Karpas-422 (cell line): Measurements from ENCODE around the gene PPP5C. TPM values are rescaled to one million over a fixed set of nuclear protein-coding genes. Genes with fewer than 3 reads are reported as not detected.
"Not testable (repeated sequence)": the region's sequence is repeated elsewhere in the genome, so short reads cannot be mapped to it uniquely, and the experiment has no call there.

Experiments
- DNase-seq: peaks from one replicate; pipeline ENCODE4 v3.0.0-alpha.2; 2015
- H2AFZ ChIP-seq: fragments of 200-600 bp; sonication (generic); 2 replicates; pipeline ENCODE4 v1.6.1; 2014; ENCODE audit warnings: antibody characterized with exemption, low read length, mixed read lengths
- H3K27ac ChIP-seq: fragments of 200-600 bp; sonication (generic); 2 replicates; pipeline ENCODE4 v1.5.1; 2014; ENCODE audit warnings: mild to moderate bottlenecking, low read length, moderate library complexity
- H3K27me3 ChIP-seq: fragments of 200-600 bp; sonication (generic); 2 replicates; pipeline ENCODE4 v1.6.1; 2014; ENCODE audit warnings: low read length, mixed read lengths
- H3K36me3 ChIP-seq: fragments of 200-600 bp; sonication (generic); 2 replicates; pipeline ENCODE4 v1.6.1; 2014; ENCODE audit warnings: low read length, mixed read lengths; ENCODE audit not compliant: insufficient read depth
- H3K4me1 ChIP-seq: fragments of 200-600 bp; sonication (generic); 2 replicates; pipeline ENCODE4 v1.6.1; 2014; ENCODE audit warnings: mild to moderate bottlenecking, low read length, mixed read lengths
- H3K4me2 ChIP-seq: fragments of 200-600 bp; sonication (generic); 2 replicates; pipeline ENCODE4 v1.6.1; 2014; ENCODE audit warnings: low read length, low read depth, mild to moderate bottlenecking; ENCODE audit not compliant: poor library complexity, severe bottlenecking
- H3K4me3 ChIP-seq: fragments of 200-600 bp; sonication (generic); 2 replicates; pipeline ENCODE4 v1.5.1; 2014; ENCODE audit warnings: mild to moderate bottlenecking, antibody characterized with exemption, low read length, mixed read lengths
- H3K79me2 ChIP-seq: fragments of 200-600 bp; sonication (generic); 2 replicates; pipeline ENCODE4 v1.6.1; 2014; ENCODE audit warnings: mild to moderate bottlenecking, low read length, mixed read lengths
- H3K9ac ChIP-seq: fragments of 200-600 bp; sonication (generic); 2 replicates; pipeline ENCODE4 v1.6.0; 2014; ENCODE audit warnings: low read length
- H3K9me2 ChIP-seq: fragments of 200-600 bp; sonication (generic), shearing (Covaris generic); replicated peaks from 2 replicates; pipeline ENCODE4 v1.6.0; 2014; ENCODE audit warnings: mild to moderate bottlenecking, low read length, moderate library complexity; ENCODE audit not compliant: insufficient read depth
- H3K9me3 ChIP-seq: fragments of 300-700, 200-600 bp; sonication (generic); 2 replicates; pipeline ENCODE4 v1.6.1; 2014; ENCODE audit warnings: low read length, mixed read lengths
- H4K20me1 ChIP-seq: fragments of 200-600 bp; sonication (generic); 2 replicates; pipeline ENCODE4 v1.6.1; 2014; ENCODE audit warnings: mild to moderate bottlenecking, antibody characterized with exemption, low read length, low read depth; ENCODE audit not compliant: insufficient read depth
- total RNA-seq: library from RNA; depleted of rRNA; stranded (reverse); fragments of >200 nt; shearing (Covaris generic); gene quantifications from 2 replicates; pipeline ENCODE4 v1.2.3, GENCODE V29; 2014; ENCODE audit warnings: low replicate concordance

The PPP5C gene
- total RNA-seq, 1 experiment from 2014 or later: 31.1 TPM

DNA sequence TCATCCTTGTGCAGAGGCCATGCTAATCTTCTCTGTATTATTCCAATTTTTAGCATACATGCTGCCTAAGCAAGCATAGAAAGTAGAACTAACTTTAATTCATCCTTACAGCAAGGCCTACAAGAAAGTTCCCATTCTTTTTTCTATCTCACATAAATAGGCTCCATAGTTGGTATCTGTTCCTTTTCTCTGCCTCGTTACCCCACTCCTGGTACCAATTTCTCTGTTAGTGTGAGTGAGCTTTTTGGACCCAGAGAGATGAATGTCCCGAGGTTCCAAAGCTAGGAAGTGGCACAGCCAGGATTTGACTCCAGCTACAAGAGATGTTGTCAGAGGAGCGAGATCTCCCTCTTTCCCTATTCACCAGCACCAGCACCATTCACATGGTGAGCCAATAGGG, 40.4 kb upstream of the PPP5C start:
- Histone ChIP-seq H3K27ac (no peak overlapping the region), H4K20me1 (no peaks in the 10 kb centered on the region), H3K4me1 (no peaks in the 10 kb centered on the region), H2AFZ (no peak overlapping the region), H3K9me2 (no peaks in the 10 kb centered on the region), H3K9ac (no peak overlapping the region), H3K27me3 (no peaks in the 10 kb centered on the region), H3K36me3 (no peaks in the 10 kb centered on the region), H3K79me2 (no peaks in the 10 kb centered on the region), H3K9me3 (no peaks in the 10 kb centered on the region), H3K4me2 (no peak overlapping the region), H3K4me3 (no peak overlapping the region)
- no peak for DNase-seq

DNA sequence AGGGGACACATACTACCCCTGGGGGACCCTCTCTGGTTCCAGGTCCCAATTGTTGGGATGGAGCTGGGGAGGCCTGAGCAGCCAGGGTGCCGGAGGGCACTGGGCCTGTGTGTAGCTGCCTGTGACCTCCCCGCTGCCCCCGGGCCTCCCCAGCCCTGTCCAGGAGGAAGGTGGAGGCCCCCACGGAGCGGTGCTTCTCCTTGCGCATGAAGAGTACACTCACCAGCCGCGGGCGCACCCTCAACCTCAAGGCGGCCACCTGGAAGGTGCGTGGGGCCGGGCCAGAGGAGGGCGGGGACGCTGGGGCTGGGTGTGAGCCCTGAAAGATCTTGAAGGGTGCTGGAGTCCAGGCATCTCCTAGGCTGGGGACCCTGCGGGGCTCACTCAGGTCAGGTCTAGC, 38.4 kb upstream of the PPP5C start:
- no peaks in the 10 kb centered on the region for H4K20me1 ChIP-seq
- no peak overlapping the region for H2AFZ ChIP-seq
- H3K9me2 ChIP-seq: no peaks in the 10 kb centered on the region
- no peaks in the 10 kb centered on the region for H3K9me3 ChIP-seq
- H3K79me2 ChIP-seq: no peaks in the 10 kb centered on the region
- DNase-seq: no peak
- H3K4me3 ChIP-seq: no peak overlapping the region
- no peak overlapping the region for H3K27ac ChIP-seq
- no peak overlapping the region for H3K4me2 ChIP-seq
- no peaks in the 10 kb centered on the region for H3K36me3 ChIP-seq
- no peaks in the 10 kb centered on the region for H3K4me1 ChIP-seq
- H3K27me3 ChIP-seq: no peaks in the 10 kb centered on the region
- no peak overlapping the region for H3K9ac ChIP-seq

DNA sequence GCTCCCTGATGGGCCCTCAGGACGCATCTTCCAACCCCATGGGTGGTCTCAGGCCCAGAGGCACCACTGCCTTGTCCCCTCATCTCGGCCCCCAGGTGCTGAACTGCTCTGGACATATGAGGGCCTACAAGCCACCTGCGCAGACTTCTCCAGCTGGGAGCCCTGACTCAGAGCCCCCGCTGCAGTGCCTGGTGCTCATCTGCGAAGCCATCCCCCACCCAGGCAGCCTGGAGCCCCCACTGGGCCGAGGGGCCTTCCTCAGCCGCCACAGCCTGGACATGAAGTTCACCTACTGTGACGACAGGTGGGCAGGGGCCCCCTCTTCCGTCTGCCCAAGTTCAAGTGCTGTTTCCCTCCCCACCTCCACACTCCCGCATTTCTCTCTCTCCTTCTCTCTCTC, 37.8 kb upstream of the PPP5C start:
- Histone ChIP-seq H4K20me1 (no peaks in the 10 kb centered on the region), H3K4me3 (no peak overlapping the region), H3K36me3 (no peaks in the 10 kb centered on the region), H3K9ac (no peak overlapping the region), H3K4me1 (no peaks in the 10 kb centered on the region), H3K79me2 (no peaks in the 10 kb centered on the region), H3K4me2 (no peak overlapping the region), H3K27me3 (no peaks in the 10 kb centered on the region), H2AFZ (no peak overlapping the region), H3K9me3 (no peaks in the 10 kb centered on the region), H3K27ac (no peak overlapping the region), H3K9me2 (no peaks in the 10 kb centered on the region)
- DNase-seq: no peak

DNA sequence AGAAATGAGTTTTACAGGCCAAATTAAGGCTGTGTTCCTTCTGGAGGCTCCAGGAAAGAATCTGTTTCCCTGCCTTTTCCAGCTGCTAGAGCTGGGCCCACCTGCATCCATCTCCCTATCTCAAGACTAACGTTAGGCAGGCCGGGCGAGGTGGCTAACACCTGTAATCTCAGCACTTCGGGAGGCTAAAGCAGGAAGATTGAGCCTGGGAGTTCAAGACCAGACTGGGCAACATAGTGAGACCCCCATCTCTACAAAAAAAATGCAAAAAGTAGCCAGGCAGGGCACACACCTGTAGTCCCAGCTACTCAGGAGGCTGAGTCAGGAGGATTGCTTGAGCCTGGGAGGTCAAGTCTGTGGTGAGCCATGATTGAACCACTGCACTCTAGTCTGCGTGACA, 35.4 kb upstream of the PPP5C start:
- no peak overlapping the region for H3K4me3 ChIP-seq
- no peaks in the 10 kb centered on the region for H4K20me1 ChIP-seq
- H3K4me2 ChIP-seq: no peak overlapping the region
- no peaks in the 10 kb centered on the region for H3K27me3 ChIP-seq
- no peak overlapping the region for H3K9ac ChIP-seq
- H3K27ac ChIP-seq: no peak overlapping the region
- no peaks in the 10 kb centered on the region for H3K4me1 ChIP-seq
- DNase-seq: no peak
- H3K9me2 ChIP-seq: no peaks in the 10 kb centered on the region
- H3K36me3 ChIP-seq: no peaks in the 10 kb centered on the region
- no peaks in the 10 kb centered on the region for H3K9me3 ChIP-seq
- no peaks in the 10 kb centered on the region for H3K79me2 ChIP-seq
- H2AFZ ChIP-seq: no peak overlapping the region

DNA sequence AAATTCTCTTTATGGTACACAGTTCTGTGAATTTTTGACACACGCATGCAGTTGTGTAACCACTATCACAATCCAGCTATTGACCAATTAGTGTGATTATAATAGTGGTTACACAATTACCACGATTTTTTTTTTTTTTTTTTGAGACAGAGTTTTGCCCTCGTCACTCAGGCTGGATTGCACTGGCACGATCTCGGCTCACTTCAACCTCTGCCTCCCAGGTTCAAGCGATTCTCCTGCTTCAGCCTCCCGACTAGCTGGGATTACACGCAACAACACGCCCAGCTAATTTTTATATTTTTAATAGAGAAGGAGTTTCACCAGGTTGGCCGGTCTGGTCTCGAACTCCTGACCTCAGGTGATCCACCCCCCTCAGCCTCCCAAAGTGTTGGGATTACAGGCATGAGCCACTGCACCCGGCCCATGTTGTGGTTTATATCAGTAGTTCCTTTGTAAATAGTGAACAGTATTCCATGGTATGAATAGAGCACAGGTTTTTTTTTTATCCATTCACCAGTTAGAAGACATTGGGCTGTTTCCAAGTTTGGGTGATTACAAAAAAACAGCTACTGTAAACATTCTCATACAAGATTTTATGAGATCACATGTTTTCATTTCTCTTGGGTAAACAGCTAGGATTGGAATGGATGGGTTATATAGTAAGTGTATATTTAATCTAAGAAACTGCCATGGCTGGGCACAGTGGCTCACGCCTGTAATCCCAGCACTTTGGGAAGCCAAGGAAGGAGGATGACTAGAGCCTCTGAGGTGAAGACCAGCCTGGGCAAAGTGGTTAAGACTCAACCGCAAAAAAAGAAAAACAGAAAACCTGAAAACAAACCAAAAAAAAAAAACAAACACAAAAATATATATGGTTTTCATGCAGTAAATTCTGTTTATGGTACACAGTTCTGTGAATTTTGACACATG, 33.1 kb upstream of the PPP5C start:
- not testable (repeated sequence) for H3K9me2 ChIP-seq, DNase-seq, H3K79me2 ChIP-seq

DNA sequence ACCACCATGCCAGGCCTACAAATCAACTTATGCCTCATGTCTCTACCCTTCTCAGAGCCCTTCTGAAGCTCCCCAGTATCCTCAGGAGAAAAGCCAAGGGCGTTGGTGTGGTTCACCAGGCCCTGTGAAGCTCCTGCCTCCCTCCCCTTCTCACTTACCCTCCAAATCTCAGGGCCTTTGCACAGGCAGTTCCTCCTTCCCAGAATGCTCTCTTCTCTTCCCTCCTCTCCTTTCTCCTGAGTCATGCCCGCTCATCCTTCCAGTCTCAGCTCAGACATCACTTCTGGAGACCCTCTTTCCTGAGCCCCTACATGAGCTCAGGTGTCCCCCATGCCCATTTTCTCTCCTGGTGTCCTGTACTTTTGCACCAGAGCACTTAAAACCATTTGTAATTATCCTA, 29.5 kb upstream of the PPP5C start:
- H4K20me1 ChIP-seq: no peaks in the 10 kb centered on the region
- no peak overlapping the region for H2AFZ ChIP-seq
- H3K9me3 ChIP-seq: no peaks in the 10 kb centered on the region

More for the DNA sequence above, 33.1 kb upstream of the PPP5C start:
- H2AFZ ChIP-seq, H3K9ac ChIP-seq, H3K4me2 ChIP-seq, H3K9me3 ChIP-seq, H4K20me1 ChIP-seq, H3K4me1 ChIP-seq, H3K4me3 ChIP-seq, H3K27me3 ChIP-seq, H3K36me3 ChIP-seq, H3K27ac ChIP-seq: not testable (repeated sequence)

DNA sequence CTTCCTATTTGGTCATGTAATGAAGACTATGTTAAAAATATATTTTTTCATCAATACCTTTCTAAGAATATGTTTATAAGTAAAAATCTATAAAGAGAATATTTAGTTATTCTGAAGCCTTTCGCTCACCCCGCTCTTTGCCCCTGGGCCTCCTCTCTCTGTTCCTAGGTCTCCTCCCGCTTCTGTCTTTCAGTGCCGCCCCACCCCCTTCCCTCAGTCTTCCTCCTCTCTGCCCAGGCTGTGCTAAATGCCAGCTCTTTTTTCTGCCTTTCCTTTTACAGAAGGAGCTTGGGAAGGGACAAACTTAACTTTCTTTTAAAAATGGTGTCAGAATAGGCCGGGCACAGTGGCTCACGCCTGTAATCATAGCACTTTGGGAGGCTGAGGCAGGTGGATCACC, 27.3 kb upstream of the PPP5C start:
- Histone ChIP-seq H3K4me3 (no peak overlapping the region), H3K36me3 (no peaks in the 10 kb centered on the region), H3K9me3 (no peaks in the 10 kb centered on the region)

More for the DNA sequence above, 29.5 kb upstream of the PPP5C start:
- Histone ChIP-seq H3K9me2 (no peaks in the 10 kb centered on the region), H3K9ac (no peak overlapping the region), H3K27me3 (no peaks in the 10 kb centered on the region), H3K27ac (no peak overlapping the region), H3K4me3 (no peak overlapping the region), H3K79me2 (no peaks in the 10 kb centered on the region), H3K36me3 (no peaks in the 10 kb centered on the region), H3K4me1 (no peaks in the 10 kb centered on the region), H3K4me2 (no peak overlapping the region)
- DNase-seq: no peak

DNA sequence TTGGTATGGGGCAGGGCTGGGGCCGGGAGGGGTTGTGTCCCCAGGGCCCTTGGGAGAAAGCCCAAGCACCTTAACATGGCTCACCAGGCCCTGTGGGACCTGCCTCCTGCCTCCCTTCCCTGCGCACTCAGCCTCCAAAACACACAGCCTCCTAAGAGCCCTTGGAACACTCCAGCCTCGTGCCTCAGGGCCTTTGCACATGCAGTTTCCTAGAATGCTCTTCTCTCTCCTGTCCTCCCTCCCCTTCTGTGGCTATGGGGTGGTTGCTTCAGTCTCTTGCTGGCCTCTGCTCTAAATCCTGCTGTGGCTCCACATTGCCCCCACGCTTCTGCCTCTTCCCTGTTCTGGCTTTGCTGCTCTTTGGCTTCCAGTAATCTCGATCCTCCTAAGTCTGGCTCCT, 26.3 kb upstream of the PPP5C start:
- Histone ChIP-seq H3K4me2 (no peak overlapping the region), H3K27ac (no peak overlapping the region), H3K4me1 (no peaks in the 10 kb centered on the region), H3K27me3 (no peaks in the 10 kb centered on the region), H3K9ac (no peak overlapping the region), H3K79me2 (no peaks in the 10 kb centered on the region), H3K9me3 (no peaks in the 10 kb centered on the region), H2AFZ (no peak overlapping the region), H4K20me1 (no peaks in the 10 kb centered on the region), H3K36me3 (no peaks in the 10 kb centered on the region), H3K4me3 (no peak overlapping the region), H3K9me2 (no peaks in the 10 kb centered on the region)
- no peak for DNase-seq

More for the DNA sequence above, 27.3 kb upstream of the PPP5C start:
- DNase-seq: no peak
- H3K27me3 ChIP-seq: no peaks in the 10 kb centered on the region
- no peak overlapping the region for H3K4me2 ChIP-seq
- no peak overlapping the region for H3K27ac ChIP-seq
- H2AFZ ChIP-seq: no peak overlapping the region
- no peaks in the 10 kb centered on the region for H4K20me1 ChIP-seq
- H3K9ac ChIP-seq: no peak overlapping the region
- no peaks in the 10 kb centered on the region for H3K79me2 ChIP-seq
- no peaks in the 10 kb centered on the region for H3K4me1 ChIP-seq
- H3K9me2 ChIP-seq: no peaks in the 10 kb centered on the region
